DOHH2 (cell line): ENCODE measurements around the gene TRERF1.

Source experiments
- EZH2phosphoT487 ChIP-seq: fragments of 200-600 bp; sonication (generic); IDR thresholded peaks from 2 replicates; pipeline ENCODE4 v1.6.1; 2017; ENCODE audit warnings: borderline replicate concordance, mild to moderate bottlenecking, antibody characterized with exemption, low read length, moderate library complexity, mixed read lengths
- TF ChIP-seq, protein P1 (sequence below): fragments of 200-600 bp; sonication (generic); IDR thresholded peaks from one replicate; pipeline ENCODE4 v1.5.1; 2014; ENCODE audit warnings: antibody characterized with exemption, mild to moderate bottlenecking, low read depth, low read length; ENCODE audit not compliant: poor library complexity, severe bottlenecking

DNA sequence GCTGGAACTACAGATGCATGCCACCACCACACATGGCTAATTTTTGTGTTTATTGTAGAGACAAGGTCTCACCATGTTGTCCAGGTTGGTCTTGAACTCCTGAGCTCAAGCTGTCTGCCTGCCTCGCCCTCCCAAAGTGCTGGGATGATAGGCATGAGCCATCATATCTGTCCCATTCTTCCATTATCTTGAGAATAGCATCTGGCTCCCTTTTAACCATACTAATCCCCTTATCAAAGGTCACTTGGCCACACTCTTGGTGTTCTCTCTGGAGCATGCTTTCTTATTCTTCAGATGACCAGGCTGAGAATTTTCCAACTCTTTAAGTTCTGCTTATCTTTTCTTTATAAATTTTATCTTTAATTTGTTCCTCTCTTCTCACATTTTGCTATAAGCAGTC is 15.9 kb upstream of the TRERF1 start:
- TF ChIP-seq, protein P1, sequence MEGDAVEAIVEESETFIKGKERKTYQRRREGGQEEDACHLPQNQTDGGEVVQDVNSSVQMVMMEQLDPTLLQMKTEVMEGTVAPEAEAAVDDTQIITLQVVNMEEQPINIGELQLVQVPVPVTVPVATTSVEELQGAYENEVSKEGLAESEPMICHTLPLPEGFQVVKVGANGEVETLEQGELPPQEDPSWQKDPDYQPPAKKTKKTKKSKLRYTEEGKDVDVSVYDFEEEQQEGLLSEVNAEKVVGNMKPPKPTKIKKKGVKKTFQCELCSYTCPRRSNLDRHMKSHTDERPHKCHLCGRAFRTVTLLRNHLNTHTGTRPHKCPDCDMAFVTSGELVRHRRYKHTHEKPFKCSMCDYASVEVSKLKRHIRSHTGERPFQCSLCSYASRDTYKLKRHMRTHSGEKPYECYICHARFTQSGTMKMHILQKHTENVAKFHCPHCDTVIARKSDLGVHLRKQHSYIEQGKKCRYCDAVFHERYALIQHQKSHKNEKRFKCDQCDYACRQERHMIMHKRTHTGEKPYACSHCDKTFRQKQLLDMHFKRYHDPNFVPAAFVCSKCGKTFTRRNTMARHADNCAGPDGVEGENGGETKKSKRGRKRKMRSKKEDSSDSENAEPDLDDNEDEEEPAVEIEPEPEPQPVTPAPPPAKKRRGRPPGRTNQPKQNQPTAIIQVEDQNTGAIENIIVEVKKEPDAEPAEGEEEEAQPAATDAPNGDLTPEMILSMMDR: no peak
- no peak for TF ChIP-seq EZH2phosphoT487
